Mucosa of gallbladder (tissue), 1 donor: ENCODE results near the gene RIT1. TPM values are rescaled to one million over a fixed set of nuclear protein-coding genes. Genes with fewer than 3 reads are reported as not detected.
"Not testable (repeated sequence)": the region's sequence is repeated elsewhere in the genome, so short reads cannot be mapped to it uniquely, and the experiment has no call there.

ENCODE experiments used
- DNase-seq: peaks from one replicate; pipeline ENCODE4 v3.0.0-alpha.2; 2020; ENCODE audit warnings: low spot score
- total RNA-seq: library from RNA; stranded (reverse); gene quantifications from one replicate; pipeline ENCODE4 v1.2.1, GENCODE V29; 2021
- donor health status: DM: no; HTN: no; CAD: no.

Gene RIT1
- total RNA-seq, 1 donor from 2014 or later, result 38.9 TPM

- DNase-seq, result no peak
Measured at GRCh38 chr1:155933591-155934096, 22.5 kb upstream of the RIT1 start.

- DNase-seq, result no peak
Measured at GRCh38 chr1:155932487-155932886, 21.3 kb upstream of the RIT1 start.

DNA sequence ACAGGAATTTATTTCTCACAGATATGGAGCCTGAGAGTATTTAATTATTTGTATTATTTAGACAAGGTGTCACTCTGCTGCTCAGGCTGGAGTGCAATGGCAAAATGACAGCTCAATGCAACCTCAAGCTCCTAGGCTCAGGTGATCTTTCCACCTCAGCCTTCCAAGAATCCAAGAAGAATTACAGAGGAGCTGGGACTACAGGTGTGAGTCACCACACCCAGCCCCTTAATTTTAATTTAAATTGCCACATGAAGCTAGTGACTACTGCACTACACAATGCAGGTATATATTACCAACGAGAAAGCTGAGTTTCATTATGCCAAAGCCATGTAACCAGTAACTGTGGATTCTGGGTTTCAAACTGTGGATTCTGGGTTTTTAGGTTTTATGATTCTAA lies 20.9 kb upstream of the RIT1 start:
- DNase-seq, result no peak

GRCh38 chr1:155931332-155932038 lies 20.3 kb upstream of the RIT1 start:
- no peak for DNase-seq

DNA sequence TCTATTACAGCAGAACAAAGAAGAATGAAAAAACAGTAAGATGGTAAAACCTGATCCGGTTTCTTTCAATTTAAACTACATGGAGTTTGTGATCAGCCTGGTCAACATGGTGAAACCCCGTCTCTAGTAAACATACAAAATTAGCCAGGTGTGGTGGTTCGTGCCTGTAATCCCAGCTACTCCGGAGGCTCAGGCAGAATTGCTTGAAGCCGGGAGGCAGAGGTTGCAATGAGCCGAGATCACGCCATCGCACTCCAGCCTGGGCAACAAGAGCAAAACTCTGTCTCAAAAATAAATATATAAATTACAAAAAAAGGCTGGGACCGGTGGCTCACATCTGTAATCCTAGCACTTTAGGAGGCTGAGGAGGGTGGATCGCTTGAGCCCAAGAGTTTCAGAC lies 19.6 kb upstream of the RIT1 start:
- DNase-seq, result not testable (repeated sequence)

GRCh38 chr1:155929057-155929456 lies 17.9 kb upstream of the RIT1 start:
- DNase-seq, result no peak

DNA sequence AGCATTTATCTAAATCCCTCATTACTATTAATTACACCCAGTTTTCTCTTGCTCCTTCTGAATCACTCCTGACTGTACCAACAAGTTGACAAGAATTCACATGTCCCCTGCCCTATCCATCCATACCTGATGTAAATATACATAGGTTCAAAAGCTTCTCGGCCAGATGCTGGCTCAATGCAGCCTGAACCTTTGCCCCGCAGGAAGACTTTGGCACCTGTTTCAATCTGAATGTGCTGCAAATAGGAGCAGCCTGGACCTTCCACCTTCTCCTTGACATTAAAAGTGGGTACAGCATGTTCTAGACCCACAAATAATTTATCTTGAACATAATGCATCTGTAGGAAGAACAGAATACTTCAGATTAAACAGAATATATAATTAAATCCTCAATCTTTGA lies 14.4 kb upstream of the RIT1 start:
- DNase-seq, result no peak

- DNase-seq, result no peak
Measured at GRCh38 chr1:155920717-155921116, 9.6 kb upstream of the RIT1 start.

DNA sequence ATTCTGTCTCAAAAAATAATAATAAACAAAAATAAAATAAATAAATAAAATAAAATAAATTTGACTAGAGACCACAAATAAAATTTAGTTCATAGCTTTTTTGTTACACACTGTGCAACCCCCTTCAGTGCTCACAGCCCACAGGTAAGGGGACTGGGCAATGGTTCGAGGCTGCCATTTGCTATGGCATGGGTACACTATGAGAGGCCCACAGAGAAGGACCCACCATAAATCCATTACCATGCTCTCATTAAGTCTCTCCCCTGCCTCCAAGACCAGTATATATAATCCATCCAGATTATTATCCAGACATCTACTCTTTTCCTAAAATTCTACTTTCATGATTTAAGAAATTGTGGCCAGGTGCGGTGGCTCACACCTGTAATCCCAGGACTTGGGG lies 8.7 kb upstream of the RIT1 start:
- DNase-seq, result no peak

DNA sequence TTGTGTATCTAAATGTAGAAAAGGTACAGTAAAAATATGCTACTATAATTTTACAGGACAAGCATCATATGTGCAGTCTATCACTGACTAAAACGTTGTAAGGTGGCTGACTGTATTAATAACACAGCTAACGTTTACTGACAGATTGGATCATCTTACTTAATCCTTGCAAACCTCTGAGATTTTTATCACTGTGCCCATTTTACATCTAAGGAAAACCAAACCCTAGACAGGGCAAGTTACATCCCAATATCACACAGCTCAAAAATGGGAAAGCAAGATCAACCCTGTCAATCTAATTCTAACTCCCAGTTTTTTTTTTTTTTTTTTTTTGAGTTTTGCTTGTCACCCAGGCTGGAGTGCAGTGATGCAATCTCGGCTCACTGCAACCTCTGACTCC lies 7.5 kb upstream of the RIT1 start:
- DNase-seq, result no peak

GRCh38 chr1:155913969-155914757 lies 3.0 kb upstream of the RIT1 start:
- DNase-seq, result no peak

GRCh38 chr1:155912056-155912536 lies 947 bp upstream of the RIT1 start:
- no peak for DNase-seq

- DNase-seq, result peak; percentile 17
Measured at GRCh38 chr1:155910621-155911121, 478 bp downstream of the RIT1 start.

- peak; percentile 58 for DNase-seq
Measured at GRCh38 chr1:155909894-155910293, 1.3 kb downstream of the RIT1 start.

DNA sequence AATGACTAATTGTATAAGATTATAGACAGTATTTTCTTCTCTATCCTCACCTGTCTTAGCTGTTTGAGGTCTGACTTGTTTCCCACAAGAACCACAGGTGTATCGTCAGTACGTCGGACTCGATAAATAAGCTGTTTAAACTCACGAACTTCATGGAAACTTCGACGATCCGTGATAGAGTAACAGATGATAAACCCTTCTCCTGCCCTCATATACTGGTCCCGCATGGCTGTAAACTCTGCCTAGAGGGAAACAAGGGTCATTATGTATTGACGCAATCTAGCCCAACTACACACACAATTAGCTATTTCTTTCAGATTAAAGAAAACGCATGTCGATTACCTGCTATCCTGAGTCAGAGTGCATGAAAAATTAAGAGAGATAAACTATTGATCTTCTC lies 6.9 kb downstream of the RIT1 start:
- no peak for DNase-seq

DNA sequence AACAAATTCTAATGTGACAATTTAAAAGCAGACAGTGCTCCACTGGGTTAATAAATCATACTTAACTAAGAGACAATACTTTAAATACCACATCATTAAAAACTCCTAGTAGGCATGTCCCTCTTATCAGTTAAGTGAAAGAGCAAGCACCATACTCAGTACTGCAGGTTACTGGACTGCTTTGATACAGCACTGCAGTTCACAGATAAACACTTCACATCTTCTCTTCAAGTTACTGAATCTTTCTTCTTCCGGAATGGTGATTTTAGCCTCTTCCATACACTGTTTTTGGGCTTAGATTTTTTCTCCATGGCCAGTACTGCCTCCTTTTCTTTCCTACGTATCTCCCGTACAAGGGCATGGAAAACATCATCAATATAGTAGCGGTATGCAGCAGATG lies 11.0 kb downstream of the RIT1 start:
- DNase-seq, result no peak

- no peak for DNase-seq
Measured at GRCh38 chr1:155899683-155900082, 11.5 kb downstream of the RIT1 start.

- no peak for DNase-seq
Measured at GRCh38 chr1:155898888-155899287, 12.3 kb downstream of the RIT1 start.

DNA sequence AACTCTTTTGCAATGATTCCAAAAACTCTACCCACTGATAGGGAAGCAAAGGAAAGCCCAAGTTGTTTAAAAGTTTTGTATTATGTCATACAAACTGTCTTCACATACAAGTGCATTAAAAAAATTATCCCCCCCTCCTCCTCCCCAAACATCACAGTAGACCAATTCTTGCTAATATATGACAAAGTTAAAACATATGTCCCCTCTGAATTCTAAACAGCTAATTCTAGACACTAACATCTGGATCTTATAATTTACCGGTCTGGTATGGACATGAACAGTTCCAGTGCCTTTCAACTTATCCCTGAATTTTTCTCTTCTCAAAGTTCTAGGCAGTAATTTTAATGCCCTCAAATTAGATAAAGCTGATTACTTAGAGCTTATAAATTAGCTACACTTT lies 13.4 kb downstream of the RIT1 start:
- no peak for DNase-seq

DNA sequence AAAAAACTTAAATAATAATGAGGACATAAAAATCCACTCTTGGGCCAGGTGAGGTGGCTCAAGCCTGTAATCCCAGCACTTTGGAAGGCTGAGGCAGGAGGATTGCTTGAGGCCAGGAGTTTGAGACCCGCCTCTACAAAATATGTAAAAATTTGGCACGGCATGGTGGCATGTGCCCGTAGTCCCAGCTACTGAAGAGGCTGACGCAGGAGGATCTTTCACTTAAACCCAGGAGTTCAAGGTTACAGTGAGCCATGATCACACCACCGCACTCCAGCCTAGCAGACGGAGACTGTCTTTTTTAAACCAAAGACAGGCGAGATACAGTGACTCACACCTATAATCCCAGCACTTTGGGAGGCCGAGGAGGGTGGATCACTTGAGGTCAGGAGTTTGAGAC lies 14.7 kb downstream of the RIT1 start:
- DNase-seq, result not testable (repeated sequence)

GRCh38 chr1:155895617-155896016 lies 15.5 kb downstream of the RIT1 start:
- DNase-seq, result not testable (repeated sequence)

GRCh38 chr1:155893389-155894142 lies 17.6 kb downstream of the RIT1 start:
- DNase-seq, result no peak
